22Rv1 (cell line): ENCODE data around the gene IFT20.
"Not testable (repeated sequence)": the region's sequence is repeated elsewhere in the genome, so short reads cannot be mapped to it uniquely, and the experiment has no call there.

Source experiments
- H3K27ac ChIP-seq: fragments of 450-650 bp; 2 replicates; pipeline ENCODE4 v1.5.1; 2017
- ZFX ChIP-seq: fragments of 450-650 bp; IDR thresholded peaks from 2 replicates; pipeline ENCODE4 v1.6.1; 2017; ENCODE audit warnings: antibody characterized with exemption, borderline replicate concordance
- TF ChIP-seq, protein P1 (sequence below): fragments of 450-650 bp; IDR thresholded peaks from 2 replicates; pipeline ENCODE4 v1.5.1; 2017; ENCODE audit warnings: mild to moderate bottlenecking

The IFT20 gene

DNA sequence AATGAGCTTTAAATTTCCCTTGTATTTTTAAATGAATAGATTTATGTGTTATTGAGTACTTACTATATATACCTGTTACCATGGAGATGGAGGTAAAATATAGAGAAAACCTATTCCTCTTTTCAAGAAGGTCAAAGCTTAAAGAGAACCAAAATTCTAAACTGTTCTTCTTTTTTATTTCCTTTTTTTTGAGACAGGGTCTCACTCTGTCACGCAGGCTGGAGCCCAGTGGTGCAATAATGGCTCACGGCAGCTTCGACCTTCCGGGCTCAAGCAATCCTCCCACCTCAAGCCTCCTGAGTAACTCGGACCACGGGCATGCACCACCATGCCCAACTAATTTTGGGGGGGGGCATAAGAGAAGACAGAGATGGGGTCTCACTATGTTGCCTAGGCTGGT, 41.3 kb downstream of the IFT20 start:
- H3K27ac ChIP-seq = no peak overlapping the region
- TF ChIP-seq ZFX = no peak

DNA sequence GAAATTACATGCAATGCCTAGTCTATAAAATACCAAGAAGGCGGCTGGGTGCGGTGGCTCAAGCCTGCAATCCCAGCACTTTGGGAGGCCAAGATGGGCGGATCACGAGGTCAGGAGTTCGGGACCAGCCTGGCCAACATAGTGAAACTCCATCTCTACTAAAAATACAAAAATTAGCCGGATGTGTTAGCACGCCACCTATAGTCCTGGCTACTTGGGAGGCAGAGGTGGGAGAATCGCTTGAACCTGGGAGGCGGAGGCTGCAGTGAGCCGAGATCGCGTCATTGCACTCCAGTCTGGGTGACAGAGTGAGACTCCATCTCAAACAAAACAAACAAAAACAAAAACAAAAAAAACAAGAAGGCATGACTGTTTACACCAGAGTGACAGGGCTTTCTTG, 42.4 kb downstream of the IFT20 start:
- H3K27ac ChIP-seq = not testable (repeated sequence)

DNA sequence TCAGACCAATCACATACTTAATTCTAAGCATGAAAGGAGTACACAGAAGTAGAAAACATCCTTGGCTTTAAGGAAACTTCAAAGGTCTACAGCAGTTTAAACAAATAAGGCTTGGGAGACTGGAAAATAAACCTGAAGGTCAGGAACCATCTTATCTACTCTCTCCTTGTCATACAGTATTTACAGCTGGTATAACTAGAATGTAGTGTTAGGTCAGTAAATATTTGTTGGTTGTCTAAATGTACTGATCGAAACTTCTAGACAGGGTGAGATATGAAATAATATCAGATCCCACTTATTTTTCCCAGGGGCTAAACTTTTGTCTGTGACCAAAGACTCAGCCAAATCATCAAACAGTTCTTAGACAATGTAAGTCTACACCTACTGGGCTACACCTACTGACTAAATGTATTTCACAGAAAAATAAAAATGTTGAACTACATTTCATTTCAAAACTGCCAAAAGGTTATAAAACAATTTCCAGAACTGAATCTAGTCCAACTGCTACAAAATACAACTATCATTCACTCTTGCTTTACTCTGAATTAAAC, 43.4 kb downstream of the IFT20 start:
- TF ChIP-seq ZFX = no peak
- TF ChIP-seq, protein P1, sequence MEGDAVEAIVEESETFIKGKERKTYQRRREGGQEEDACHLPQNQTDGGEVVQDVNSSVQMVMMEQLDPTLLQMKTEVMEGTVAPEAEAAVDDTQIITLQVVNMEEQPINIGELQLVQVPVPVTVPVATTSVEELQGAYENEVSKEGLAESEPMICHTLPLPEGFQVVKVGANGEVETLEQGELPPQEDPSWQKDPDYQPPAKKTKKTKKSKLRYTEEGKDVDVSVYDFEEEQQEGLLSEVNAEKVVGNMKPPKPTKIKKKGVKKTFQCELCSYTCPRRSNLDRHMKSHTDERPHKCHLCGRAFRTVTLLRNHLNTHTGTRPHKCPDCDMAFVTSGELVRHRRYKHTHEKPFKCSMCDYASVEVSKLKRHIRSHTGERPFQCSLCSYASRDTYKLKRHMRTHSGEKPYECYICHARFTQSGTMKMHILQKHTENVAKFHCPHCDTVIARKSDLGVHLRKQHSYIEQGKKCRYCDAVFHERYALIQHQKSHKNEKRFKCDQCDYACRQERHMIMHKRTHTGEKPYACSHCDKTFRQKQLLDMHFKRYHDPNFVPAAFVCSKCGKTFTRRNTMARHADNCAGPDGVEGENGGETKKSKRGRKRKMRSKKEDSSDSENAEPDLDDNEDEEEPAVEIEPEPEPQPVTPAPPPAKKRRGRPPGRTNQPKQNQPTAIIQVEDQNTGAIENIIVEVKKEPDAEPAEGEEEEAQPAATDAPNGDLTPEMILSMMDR = no peak

DNA sequence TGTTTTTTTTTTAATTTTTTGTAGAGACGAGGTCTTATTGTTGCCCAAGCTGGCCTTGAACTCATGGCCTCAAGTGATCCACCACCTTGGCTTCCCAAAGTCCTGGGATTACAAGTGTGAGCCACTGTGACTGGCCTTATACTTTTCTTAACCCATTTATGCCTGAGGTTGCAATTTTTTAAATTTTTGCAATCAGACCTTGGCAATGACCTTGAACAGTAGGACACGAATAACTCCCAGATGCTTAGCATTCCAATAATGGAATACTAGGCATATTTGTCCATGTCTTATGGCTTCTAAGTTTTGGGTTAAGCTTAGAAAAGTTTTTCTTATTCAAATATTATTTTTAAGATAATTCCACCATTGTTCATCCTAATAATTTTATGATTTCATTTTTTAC, 44.6 kb downstream of the IFT20 start:
- no peak overlapping the region for H3K27ac ChIP-seq
- TF ChIP-seq, protein P1 = no peak
- no peak for TF ChIP-seq ZFX

More for the DNA sequence above, 43.4 kb downstream of the IFT20 start:
- no peak overlapping the region for H3K27ac ChIP-seq

DNA sequence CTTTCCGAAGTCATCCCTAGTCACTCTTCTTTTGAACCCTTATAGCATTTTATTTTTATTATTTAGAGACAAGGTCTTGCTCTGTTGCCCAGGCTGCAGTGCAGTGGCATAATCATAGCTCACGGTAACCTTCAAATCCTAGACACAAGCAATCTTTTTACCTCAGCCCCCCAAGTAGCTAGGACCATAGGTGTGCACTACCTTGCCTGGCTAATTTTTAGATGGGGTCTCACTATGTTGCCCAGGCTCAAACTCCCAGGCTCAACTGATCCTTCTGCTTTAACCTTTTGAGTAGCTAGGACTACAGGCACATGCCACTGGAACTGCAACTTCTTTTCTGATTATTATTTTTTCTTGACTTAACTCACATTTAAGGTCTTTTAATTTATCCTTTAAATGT, 49.3 kb downstream of the IFT20 start:
- no peak overlapping the region for H3K27ac ChIP-seq
- TF ChIP-seq, protein P1 = no peak
- no peak for TF ChIP-seq ZFX

DNA sequence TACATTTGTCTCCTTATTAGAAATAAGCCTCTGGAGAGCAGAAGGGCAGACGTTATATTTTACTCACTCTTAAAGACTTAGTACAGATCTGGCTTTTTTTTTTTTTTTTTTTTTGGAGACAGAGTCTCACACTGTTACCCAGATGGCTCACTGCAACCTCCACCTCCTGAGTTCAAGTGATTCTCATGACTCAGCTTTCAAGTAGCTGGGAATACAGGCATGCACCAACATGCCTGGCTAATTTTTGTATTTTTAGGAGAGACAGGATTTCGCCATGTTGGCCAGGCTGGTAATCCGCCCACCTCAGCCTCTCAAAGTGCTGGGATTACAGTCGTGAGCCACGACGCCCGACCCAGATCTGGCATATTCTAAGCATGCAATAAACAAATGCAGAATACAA, 52.7 kb downstream of the IFT20 start:
- no peak for TF ChIP-seq ZFX
- TF ChIP-seq, protein P1 = no peak
- H3K27ac ChIP-seq = no peak overlapping the region

DNA sequence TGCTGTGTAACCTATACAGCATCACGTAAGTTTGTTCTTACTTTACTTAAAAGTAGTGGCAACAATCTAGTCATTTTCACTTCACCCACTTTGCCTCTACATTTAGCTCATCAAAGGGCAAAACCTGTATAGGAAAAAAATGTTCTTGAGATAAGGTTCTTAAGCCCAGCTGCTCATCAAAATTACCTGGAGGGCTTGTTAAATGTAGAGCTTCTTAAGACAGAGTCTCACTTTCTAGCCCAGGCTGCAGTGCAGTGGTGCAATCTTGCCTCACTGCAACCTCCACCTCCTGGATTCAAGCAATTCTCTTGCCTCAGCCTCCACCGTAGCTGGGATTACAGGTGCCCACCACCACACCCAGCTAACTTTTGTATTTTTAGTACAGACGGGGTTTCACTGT, 54.4 kb downstream of the IFT20 start:
- no peak for TF ChIP-seq ZFX
- TF ChIP-seq, protein P1 = no peak
- no peak overlapping the region for H3K27ac ChIP-seq

DNA sequence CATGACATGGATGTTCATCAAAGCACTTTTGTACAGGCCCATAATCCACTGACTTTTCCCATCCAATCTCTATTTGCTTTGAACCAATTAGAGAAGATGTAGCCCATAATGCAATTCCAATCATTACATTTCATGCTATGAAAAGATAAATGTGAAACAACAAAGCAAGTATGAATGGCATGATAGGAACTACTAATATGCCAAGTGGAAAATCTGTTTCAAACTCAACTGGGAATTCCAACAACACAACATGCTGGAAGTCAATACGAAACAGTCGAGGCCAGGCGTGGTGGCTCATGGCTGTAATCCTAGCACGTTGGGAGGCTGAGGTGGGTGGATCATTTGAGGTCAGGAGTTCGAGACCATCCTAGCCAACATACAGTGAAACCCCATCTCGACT, 55.9 kb downstream of the IFT20 start:
- no peak overlapping the region for H3K27ac ChIP-seq
- TF ChIP-seq ZFX = no peak
- TF ChIP-seq, protein P1 = no peak
